ENCODE measurements around the gene RHOT2.

GRCh38 chr16:648071-648780, 19.7 kb upstream of the RHOT2 start:
- TF ChIP-seq GATA2 (IDR thresholded peaks at IDR 0.05; ENCODE audit: low read depth, low read length) (no peak), GATA3 (IDR thresholded peaks at IDR 0.05; ENCODE audit: low read depth, low read length) (no peak)
